Skeletal muscle satellite cell (primary cell): ENCODE data around the gene SCUBE1.

Experiments
- H3K27me3 ChIP-seq: 2 replicates; pipeline ENCODE4 v1.7.0; 2013; ENCODE audit warnings: low read length; ENCODE audit not compliant: control insufficient read depth, insufficient read depth
- H3K36me3 ChIP-seq: 2 replicates; pipeline ENCODE4 v1.7.0; 2013; ENCODE audit warnings: mild to moderate bottlenecking, control low read depth, low read length; ENCODE audit not compliant: insufficient read depth
- H3K4me1 ChIP-seq: 2 replicates; pipeline ENCODE4 v1.7.0; 2013; ENCODE audit warnings: low read length; ENCODE audit not compliant: control insufficient read depth, insufficient read depth
- H3K4me2 ChIP-seq: 2 replicates; pipeline ENCODE4 v1.7.0; 2013; ENCODE audit warnings: mild to moderate bottlenecking, low read length
- H3K4me3 ChIP-seq: 2 replicates; pipeline ENCODE4 v1.7.0; 2013; ENCODE audit warnings: low read length
- H3K9ac ChIP-seq: 2 replicates; pipeline ENCODE4 v1.7.0; 2013; ENCODE audit warnings: mild to moderate bottlenecking, low read depth, low read length, moderate library complexity
- H3K9me3 ChIP-seq: replicated peaks from 2 replicates; pipeline ENCODE4 v1.7.0; 2013; ENCODE audit warnings: mild to moderate bottlenecking, control low read depth, low read length

SCUBE1 gene

GRCh38 chr22:43320943-43321900 is 21.9 kb downstream of the SCUBE1 start:
- Histone ChIP-seq H3K27me3 (peaks cover 35% of the 10 kb centered on the region), H3K9me3 (no peaks in the 10 kb centered on the region), H3K4me3 (no peak overlapping the region), H3K4me2 (no peak overlapping the region), H3K4me1 (no peaks in the 10 kb centered on the region), H3K9ac (no peak overlapping the region), H3K36me3 (no peaks in the 10 kb centered on the region)

- Histone ChIP-seq H3K27me3 (peaks cover 31% of the 10 kb centered on the region), H3K4me2 (no peak overlapping the region), H3K4me1 (no peaks in the 10 kb centered on the region), H3K9me3 (no peaks in the 10 kb centered on the region), H3K36me3 (no peaks in the 10 kb centered on the region), H3K9ac (no peak overlapping the region), H3K4me3 (no peak overlapping the region)
These were observed 23.3 kb downstream of the SCUBE1 start for GRCh38 chr22:43319661-43320486.

- Histone ChIP-seq H3K9ac (no peak overlapping the region), H3K4me3 (no peak overlapping the region), H3K27me3 (peaks cover 31% of the 10 kb centered on the region), H3K36me3 (no peaks in the 10 kb centered on the region), H3K4me2 (no peak overlapping the region), H3K4me1 (no peaks in the 10 kb centered on the region), H3K9me3 (no peaks in the 10 kb centered on the region)
These were observed 25.9 kb downstream of the SCUBE1 start for GRCh38 chr22:43317239-43317638.

GRCh38 chr22:43315687-43316217 is 27.4 kb downstream of the SCUBE1 start:
- Histone ChIP-seq H3K4me3 (no peak overlapping the region), H3K36me3 (no peaks in the 10 kb centered on the region), H3K9me3 (no peaks in the 10 kb centered on the region), H3K4me1 (no peaks in the 10 kb centered on the region), H3K27me3 (peaks cover 35% of the 10 kb centered on the region), H3K4me2 (no peak overlapping the region), H3K9ac (no peak overlapping the region)

- H3K27me3 ChIP-seq: peaks cover 43% of the 10 kb centered on the region
- no peaks in the 10 kb centered on the region for H3K4me1 ChIP-seq
- H3K36me3 ChIP-seq: no peaks in the 10 kb centered on the region
These were observed 28.6 kb downstream of the SCUBE1 start for GRCh38 chr22:43314611-43315010.

GRCh38 chr22:43313890-43314474 is 29.2 kb downstream of the SCUBE1 start:
- Histone ChIP-seq H3K9me3 (no peaks in the 10 kb centered on the region), H3K9ac (no peak overlapping the region), H3K36me3 (no peaks in the 10 kb centered on the region), H3K4me2 (no peak overlapping the region), H3K4me3 (no peak overlapping the region), H3K27me3 (peaks cover 49% of the 10 kb centered on the region), H3K4me1 (no peaks in the 10 kb centered on the region)

More at GRCh38 chr22:43314611-43315010, 28.6 kb downstream of the SCUBE1 start:
- Histone ChIP-seq H3K9me3 (no peaks in the 10 kb centered on the region), H3K4me2 (no peak overlapping the region), H3K9ac (no peak overlapping the region), H3K4me3 (no peak overlapping the region)

GRCh38 chr22:43313244-43313889 is 29.8 kb downstream of the SCUBE1 start:
- H3K36me3 ChIP-seq: no peaks in the 10 kb centered on the region
- no peak overlapping the region for H3K4me2 ChIP-seq
- no peak overlapping the region for H3K4me3 ChIP-seq
- H3K9ac ChIP-seq: no peak overlapping the region
- H3K9me3 ChIP-seq: no peaks in the 10 kb centered on the region
- no peaks in the 10 kb centered on the region for H3K4me1 ChIP-seq
- H3K27me3 ChIP-seq: peaks cover 55% of the 10 kb centered on the region

GRCh38 chr22:43312608-43313007 is 30.6 kb downstream of the SCUBE1 start:
- H3K4me2 ChIP-seq: no peak overlapping the region
- H3K9me3 ChIP-seq: no peaks in the 10 kb centered on the region
- H3K4me3 ChIP-seq: no peak overlapping the region
- H3K27me3 ChIP-seq: peaks cover 61% of the 10 kb centered on the region
- no peaks in the 10 kb centered on the region for H3K4me1 ChIP-seq
- no peak overlapping the region for H3K9ac ChIP-seq
- H3K36me3 ChIP-seq: no peaks in the 10 kb centered on the region

- no peaks in the 10 kb centered on the region for H3K9me3 ChIP-seq
- H3K4me3 ChIP-seq: no peak overlapping the region
- H3K27me3 ChIP-seq: peaks cover 62% of the 10 kb centered on the region
- no peak overlapping the region for H3K4me2 ChIP-seq
- no peak overlapping the region for H3K9ac ChIP-seq
- H3K4me1 ChIP-seq: no peaks in the 10 kb centered on the region
- no peaks in the 10 kb centered on the region for H3K36me3 ChIP-seq
These were observed 32.4 kb downstream of the SCUBE1 start for GRCh38 chr22:43310798-43311197.

GRCh38 chr22:43310311-43310710 is 32.9 kb downstream of the SCUBE1 start:
- no peak overlapping the region for H3K4me3 ChIP-seq
- H3K36me3 ChIP-seq: no peaks in the 10 kb centered on the region
- H3K9ac ChIP-seq: no peak overlapping the region
- no peaks in the 10 kb centered on the region for H3K9me3 ChIP-seq
- H3K27me3 ChIP-seq: peaks cover 60% of the 10 kb centered on the region
- no peak overlapping the region for H3K4me2 ChIP-seq
- no peaks in the 10 kb centered on the region for H3K4me1 ChIP-seq

GRCh38 chr22:43308836-43309235 is 34.3 kb downstream of the SCUBE1 start:
- Histone ChIP-seq H3K9ac (no peak overlapping the region), H3K27me3 (peaks cover 53% of the 10 kb centered on the region), H3K4me2 (no peak overlapping the region), H3K9me3 (no peaks in the 10 kb centered on the region), H3K4me1 (no peaks in the 10 kb centered on the region), H3K4me3 (no peak overlapping the region), H3K36me3 (no peaks in the 10 kb centered on the region)
